Measurements from ENCODE around the gene TMBIM1.

Gene TMBIM1, protein sequence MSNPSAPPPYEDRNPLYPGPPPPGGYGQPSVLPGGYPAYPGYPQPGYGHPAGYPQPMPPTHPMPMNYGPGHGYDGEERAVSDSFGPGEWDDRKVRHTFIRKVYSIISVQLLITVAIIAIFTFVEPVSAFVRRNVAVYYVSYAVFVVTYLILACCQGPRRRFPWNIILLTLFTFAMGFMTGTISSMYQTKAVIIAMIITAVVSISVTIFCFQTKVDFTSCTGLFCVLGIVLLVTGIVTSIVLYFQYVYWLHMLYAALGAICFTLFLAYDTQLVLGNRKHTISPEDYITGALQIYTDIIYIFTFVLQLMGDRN

GRCh38 chr2:218292048-218293014 is at the start of gene TMBIM1:
Gene TMBIM1, minus strand, starts transcription at chr2:218292503. Its CDS starts 10,362 bp downstream, at chr2:218282141.
- TF ChIP-seq, protein P1, sequence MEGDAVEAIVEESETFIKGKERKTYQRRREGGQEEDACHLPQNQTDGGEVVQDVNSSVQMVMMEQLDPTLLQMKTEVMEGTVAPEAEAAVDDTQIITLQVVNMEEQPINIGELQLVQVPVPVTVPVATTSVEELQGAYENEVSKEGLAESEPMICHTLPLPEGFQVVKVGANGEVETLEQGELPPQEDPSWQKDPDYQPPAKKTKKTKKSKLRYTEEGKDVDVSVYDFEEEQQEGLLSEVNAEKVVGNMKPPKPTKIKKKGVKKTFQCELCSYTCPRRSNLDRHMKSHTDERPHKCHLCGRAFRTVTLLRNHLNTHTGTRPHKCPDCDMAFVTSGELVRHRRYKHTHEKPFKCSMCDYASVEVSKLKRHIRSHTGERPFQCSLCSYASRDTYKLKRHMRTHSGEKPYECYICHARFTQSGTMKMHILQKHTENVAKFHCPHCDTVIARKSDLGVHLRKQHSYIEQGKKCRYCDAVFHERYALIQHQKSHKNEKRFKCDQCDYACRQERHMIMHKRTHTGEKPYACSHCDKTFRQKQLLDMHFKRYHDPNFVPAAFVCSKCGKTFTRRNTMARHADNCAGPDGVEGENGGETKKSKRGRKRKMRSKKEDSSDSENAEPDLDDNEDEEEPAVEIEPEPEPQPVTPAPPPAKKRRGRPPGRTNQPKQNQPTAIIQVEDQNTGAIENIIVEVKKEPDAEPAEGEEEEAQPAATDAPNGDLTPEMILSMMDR (IDR thresholded peaks at IDR 0.05; ENCODE audit: low read depth, low read length), result peak; percentile 44
- peak; percentile 72 to 80 for DNase-seq (ENCODE audit: low read depth in 2 of 2)
- H3K4me3 ChIP-seq (replicated peaks in 1 of 2; ENCODE audit: low read depth in 2 of 2, low read length in 2 of 2), result peak within 1 kb of the TSS; percentile 83 to 89

GRCh38 chr2:218341381-218341780 is 49.1 kb upstream of the TMBIM1 start:
- no peak for DNase-seq (ENCODE audit: low read depth in 2 of 2)
- no peak overlapping the region for H3K4me3 ChIP-seq (replicated peaks in 1 of 2; ENCODE audit: low read depth in 2 of 2, low read length in 2 of 2)
- TF ChIP-seq, protein P1 (IDR thresholded peaks at IDR 0.05; ENCODE audit: low read depth, low read length), result no peak

- TF ChIP-seq, protein P1 (IDR thresholded peaks at IDR 0.05; ENCODE audit: low read depth, low read length), result no peak
- H3K4me3 ChIP-seq (replicated peaks in 1 of 2; ENCODE audit: low read depth in 2 of 2, low read length in 2 of 2), result no peak overlapping the region
- no peak for DNase-seq (ENCODE audit: low read depth in 2 of 2)
Measured at GRCh38 chr2:218340656-218341055, 48.4 kb upstream of the TMBIM1 start.

GRCh38 chr2:218334531-218334930 is 42.2 kb upstream of the TMBIM1 start:
- TF ChIP-seq, protein P1 (IDR thresholded peaks at IDR 0.05; ENCODE audit: low read depth, low read length), result no peak
- no peak for DNase-seq (ENCODE audit: low read depth in 2 of 2)
- H3K4me3 ChIP-seq (replicated peaks in 1 of 2; ENCODE audit: low read depth in 2 of 2, low read length in 2 of 2), result no peak overlapping the region

DNA sequence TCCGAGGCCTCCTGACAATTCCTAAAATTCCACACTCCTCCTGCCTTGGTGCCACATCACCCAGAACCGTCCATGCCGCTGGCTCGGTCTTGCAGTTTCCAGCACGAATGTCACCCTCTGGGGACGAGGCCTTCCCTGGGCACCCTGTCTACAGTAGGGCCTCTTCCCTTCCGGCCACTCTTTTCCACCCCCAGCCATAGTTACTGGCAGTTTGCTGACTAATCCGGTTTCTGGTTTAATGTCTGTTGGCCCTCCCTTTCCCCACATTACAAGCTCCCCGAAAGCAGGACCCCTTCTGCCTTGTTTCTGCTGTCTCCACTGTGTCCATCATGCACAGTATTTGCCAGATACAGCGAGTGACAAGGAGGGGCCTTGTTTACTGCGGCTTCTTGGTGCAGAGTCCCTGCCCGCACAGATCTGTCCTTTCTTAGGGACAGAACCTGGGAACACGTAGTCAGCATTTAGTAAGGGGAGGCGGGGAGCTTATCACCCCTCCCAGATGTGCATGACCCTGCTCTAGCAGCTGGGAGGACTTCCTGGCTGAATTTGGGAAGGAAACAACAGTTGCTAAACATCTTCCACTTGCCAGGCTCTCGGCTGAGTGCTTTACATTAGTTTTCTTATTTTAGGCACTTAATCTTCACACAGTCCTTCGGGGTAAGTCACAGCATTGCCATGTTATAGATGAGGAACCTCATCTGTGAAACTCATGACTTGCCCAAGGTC is 40.8 kb upstream of the TMBIM1 start:
- no peak overlapping the region for H3K4me3 ChIP-seq (replicated peaks in 1 of 2; ENCODE audit: low read depth in 2 of 2, low read length in 2 of 2)
- TF ChIP-seq, protein P1 (IDR thresholded peaks at IDR 0.05; ENCODE audit: low read depth, low read length), result no peak
- DNase-seq (ENCODE audit: low read depth in 2 of 2), result peak in 1 of 2 donors; percentile 41

- H3K4me3 ChIP-seq (replicated peaks in 1 of 2; ENCODE audit: low read depth in 2 of 2, low read length in 2 of 2), result no peak overlapping the region
- TF ChIP-seq, protein P1 (IDR thresholded peaks at IDR 0.05; ENCODE audit: low read depth, low read length), result no peak
- no peak for DNase-seq (ENCODE audit: low read depth in 2 of 2)
Measured at GRCh38 chr2:218332288-218332687, 40.0 kb upstream of the TMBIM1 start.

Measured in cardiac fibroblast (primary cell).